Measurements from ENCODE around the gene AQP1.

DNA sequence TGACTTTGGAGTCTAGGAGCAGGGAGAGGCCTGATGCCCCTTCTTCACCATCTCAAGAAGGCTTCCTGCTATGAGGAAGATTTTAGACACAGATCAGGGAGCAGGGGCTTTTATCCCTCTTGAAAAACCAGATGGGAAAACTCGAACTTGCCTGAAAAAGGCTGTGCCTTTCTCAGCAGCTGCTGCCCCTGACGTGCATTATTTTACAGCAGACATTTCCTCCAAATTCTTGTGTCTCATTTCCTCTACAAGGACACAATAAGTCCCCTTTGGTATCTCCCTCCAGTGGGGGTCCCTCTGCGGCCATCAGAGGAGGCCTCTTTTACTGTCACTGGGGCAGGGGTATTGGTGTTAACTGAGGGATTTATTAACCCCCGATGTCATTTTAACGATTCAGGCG lies 38.0 kb upstream of the AQP1 start:
- no peak for TF ChIP-seq EZH2 (IDR thresholded peaks at IDR 0.05; ENCODE audit: borderline replicate concordance, low read length)
- TF ChIP-seq, protein P1, sequence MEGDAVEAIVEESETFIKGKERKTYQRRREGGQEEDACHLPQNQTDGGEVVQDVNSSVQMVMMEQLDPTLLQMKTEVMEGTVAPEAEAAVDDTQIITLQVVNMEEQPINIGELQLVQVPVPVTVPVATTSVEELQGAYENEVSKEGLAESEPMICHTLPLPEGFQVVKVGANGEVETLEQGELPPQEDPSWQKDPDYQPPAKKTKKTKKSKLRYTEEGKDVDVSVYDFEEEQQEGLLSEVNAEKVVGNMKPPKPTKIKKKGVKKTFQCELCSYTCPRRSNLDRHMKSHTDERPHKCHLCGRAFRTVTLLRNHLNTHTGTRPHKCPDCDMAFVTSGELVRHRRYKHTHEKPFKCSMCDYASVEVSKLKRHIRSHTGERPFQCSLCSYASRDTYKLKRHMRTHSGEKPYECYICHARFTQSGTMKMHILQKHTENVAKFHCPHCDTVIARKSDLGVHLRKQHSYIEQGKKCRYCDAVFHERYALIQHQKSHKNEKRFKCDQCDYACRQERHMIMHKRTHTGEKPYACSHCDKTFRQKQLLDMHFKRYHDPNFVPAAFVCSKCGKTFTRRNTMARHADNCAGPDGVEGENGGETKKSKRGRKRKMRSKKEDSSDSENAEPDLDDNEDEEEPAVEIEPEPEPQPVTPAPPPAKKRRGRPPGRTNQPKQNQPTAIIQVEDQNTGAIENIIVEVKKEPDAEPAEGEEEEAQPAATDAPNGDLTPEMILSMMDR (conservative IDR thresholded peaks at IDR 0.05 in 1 of 2, IDR thresholded peaks at IDR 0.05 in 1 of 2; ENCODE audit: extremely low read depth in 1 of 2, insufficient read depth in 1 of 2, low read depth in 1 of 2, low read length in 2 of 2), result no peak
